HG03135 (cell line): ENCODE measurements around the gene OR1D5.
"Not testable (repeated sequence)": the region's sequence is repeated elsewhere in the genome, so short reads cannot be mapped to it uniquely, and the experiment has no call there.

Source experiments
- ATAC-seq: cut with Tn5 transposase; IDR thresholded peaks from one replicate; pipeline ENCODE4 v1.9.1; 2021; ENCODE audit warnings: mild to moderate bottlenecking, moderate library complexity; ENCODE audit not compliant: unreplicated experiment

The OR1D5 gene

GRCh38 chr17:3032258-3033247, 30.9 kb downstream of the OR1D5 start:
- ATAC-seq, result no peak

DNA sequence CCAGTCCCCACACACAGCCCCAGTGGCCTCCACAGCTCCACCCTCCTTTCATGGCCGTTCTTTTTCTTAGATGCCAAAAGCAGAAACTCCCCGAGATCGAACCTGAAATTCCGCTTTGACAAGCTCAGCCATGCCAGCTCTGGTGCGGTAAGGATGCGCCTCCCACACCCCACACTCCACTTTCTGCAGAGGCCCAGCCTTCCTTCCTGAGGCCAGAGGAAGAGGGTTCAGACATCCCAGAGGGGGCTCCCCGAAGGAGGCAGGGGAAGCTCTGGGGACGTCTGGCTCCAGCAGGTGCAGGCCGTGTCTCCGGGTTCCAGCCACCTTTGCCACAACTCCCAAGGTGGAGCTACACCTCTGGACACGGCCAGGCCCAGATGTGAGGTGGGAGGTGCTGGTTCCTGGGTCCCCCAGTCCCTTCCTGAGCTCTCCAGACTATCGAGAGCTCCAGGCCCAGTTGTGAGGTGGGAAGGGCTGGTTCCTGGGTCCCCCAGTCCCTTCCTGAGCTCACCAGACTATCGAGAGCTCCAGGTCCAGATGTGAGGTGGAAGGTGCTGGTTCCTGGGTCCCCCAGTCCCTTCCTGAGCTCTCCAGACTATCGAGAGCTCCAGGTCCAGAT, 32.4 kb downstream of the OR1D5 start:
- not testable (repeated sequence) for ATAC-seq

DNA sequence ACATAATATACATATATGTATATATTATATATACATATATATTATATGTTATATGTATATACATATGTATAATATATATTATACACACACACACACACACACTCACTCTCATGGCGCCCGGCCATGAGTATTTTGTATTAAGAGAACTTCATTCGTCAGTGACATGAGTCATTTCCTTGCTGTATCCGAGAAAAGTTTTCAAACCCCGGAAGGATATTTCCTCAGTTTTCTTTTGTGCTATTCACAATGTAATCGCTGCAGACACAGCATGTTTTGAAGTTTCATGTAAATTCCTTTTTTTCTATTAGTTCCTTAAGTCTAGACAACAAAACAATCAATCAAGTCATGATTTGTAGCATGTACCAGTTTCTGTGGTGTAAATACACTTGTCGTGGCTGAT, 33.3 kb downstream of the OR1D5 start:
- ATAC-seq, result no peak

DNA sequence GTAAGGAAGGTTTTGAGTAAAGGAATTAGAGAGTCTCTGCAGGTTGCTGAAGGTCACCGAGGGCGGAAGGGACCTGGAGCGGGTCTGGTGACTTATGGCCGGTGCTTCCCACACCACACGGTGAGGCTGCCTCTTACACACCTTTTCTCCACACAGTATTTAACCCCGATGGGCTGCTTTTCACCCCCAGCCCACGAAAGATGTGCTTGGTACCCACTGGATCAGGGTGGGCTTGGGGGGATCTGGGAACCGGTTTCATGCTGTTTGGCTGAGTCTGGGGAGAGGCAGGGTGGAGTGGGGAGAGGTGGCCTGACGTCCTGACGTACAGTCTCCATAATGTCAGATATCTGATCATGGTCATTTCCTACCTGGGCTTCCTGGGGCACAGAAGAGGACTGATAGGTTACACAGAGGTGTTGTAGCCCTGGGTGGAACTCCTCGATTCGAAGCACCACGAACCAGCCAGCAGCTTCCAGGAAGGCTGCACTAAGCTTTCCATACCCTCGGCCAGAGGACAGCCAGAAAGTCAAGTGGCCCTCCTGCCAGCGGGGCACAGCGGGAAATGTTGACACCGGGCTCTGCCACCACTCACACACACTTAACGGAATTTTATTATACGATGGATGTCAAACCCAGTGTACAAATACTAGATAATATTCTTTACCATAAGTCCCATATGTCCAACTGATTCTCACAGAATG, 34.0 kb downstream of the OR1D5 start:
- ATAC-seq, result no peak

- no peak for ATAC-seq
Measured at GRCh38 chr17:3027786-3028532, 35.4 kb downstream of the OR1D5 start.

- ATAC-seq, result no peak
Measured at GRCh38 chr17:3026856-3027751, 36.3 kb downstream of the OR1D5 start.

DNA sequence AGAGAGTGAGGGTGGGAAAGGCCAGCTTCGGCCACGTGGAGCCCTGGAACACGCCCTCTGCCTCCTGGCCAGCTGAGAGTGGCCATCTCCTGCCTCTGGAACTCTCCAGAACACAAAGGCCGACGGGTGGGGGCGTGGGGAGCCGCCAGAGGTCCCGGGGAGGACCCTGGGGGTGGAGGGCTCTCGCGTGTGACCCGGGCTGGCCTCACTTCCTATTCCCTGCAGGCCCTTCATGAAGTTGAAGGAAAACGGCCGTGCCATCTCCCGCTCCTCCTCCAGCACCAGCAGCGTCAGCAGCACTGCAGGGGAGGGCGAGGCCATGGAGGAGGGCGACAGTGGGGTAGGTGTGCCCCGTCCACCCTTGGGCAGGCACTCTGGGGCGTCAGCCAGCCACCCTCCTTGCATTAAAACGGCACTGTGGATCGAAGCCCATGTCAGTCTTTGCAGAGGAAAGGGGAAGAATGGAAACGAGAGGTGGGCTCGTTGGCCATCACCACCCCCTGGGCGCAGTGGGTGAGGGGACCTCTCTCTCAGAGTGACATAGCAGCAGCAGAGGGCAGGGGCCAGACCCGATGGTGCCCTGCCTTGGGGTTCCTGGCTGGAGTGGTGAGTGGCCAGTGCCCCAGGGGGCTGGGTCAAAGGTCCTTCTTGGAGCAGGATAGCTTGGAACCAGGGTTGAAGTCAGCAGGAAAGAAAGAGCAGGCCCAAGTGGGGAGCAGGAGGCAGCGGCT, 37.1 kb downstream of the OR1D5 start:
- ATAC-seq, result no peak

DNA sequence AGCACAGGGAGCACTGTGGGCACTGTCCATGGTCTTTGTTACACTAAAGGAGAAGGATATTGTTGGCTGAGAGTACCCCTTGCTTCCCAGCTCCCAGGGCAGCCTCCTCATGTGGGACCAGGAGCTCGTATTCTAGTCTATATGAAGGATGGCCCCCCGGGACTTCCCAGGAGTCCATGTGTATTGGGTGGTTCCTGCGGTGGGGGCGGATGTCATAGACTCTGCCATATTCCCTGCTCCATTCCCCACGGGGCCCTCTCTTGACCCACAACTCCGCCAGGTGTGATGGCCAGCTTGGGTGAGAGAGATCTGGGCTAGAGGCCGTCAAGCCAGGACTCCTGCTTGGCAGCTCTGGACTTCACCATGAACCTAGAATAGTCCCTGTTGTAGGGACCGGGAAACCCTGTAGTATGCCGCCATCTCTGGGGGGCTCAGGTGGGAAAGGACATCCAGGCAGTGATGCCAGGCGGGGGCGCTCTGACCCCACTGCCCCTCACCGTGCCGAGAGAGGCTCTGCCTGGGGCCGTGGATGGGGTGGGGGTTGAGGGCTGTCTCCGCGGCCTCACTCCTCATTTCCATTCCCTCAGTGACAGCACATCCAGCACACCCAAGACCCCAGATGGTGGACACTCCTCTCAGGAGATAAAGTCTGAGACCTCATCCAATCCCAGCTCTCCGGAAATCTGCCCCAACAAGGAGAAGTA, 37.8 kb downstream of the OR1D5 start:
- no peak for ATAC-seq

- no peak for ATAC-seq
Measured at GRCh38 chr17:3024346-3024745, 39.1 kb downstream of the OR1D5 start.

DNA sequence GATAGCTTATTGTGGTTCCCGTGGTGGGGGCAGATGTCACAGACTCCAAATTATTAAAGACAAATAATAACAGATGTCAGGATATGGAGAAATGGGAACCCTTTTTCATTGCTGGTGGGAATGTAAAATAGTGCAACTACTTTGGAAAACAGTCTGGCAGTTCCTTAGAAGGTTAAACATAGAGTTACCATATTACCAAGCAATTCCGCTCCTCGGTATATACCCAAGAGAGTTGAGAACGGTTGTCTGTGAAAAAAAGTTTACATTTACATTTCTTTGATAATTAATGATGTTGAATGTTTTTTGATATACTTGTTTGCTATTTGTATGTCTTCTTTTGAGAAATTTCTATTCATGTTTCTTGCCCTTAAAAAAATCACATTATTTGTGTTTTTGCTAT, 41.2 kb downstream of the OR1D5 start:
- ATAC-seq, result no peak

- ATAC-seq, result no peak
Measured at GRCh38 chr17:3020381-3020780, 43.0 kb downstream of the OR1D5 start.

DNA sequence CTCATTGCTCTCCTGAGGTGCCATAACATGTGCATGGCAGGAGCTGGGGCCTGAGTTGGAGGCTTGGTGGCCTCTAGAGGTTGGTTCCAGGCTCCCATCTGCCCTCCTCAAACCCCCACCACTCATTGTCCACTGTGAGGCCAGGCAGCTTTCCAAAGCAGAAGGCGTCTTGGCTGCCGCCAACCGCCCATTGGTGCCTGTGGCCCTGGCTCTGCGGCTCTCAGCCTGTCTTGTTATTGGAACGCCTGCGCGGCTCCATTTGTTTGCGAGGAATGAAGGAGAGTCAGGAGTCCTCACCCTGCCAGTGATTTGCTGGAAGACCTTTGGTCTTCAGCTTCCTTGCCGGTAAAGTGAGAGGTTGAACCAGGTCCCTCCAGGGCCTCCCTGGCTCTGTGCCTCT, 43.6 kb downstream of the OR1D5 start:
- ATAC-seq, result no peak

- no peak for ATAC-seq
Measured at GRCh38 chr17:3017936-3018335, 45.5 kb downstream of the OR1D5 start.

DNA sequence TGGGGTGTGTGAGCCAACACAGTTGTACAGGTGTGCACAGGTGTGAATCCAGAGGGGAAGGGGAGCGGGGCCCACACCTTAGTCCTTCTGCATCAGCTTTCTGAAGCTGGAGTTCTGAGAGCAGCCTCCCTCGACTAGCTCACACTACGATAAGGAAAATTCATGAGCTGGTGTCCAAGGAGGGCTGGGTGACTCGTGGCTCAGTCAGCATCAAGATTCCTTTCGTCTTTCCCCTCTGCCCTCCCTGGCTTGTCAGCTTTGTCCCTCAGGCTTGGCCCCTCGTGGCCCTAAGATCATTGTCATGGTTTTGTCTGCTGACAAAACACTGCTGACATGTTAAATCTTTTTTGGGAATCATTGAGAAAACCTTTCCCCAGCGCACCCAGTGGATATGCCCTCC, 47.5 kb downstream of the OR1D5 start:
- no peak for ATAC-seq

DNA sequence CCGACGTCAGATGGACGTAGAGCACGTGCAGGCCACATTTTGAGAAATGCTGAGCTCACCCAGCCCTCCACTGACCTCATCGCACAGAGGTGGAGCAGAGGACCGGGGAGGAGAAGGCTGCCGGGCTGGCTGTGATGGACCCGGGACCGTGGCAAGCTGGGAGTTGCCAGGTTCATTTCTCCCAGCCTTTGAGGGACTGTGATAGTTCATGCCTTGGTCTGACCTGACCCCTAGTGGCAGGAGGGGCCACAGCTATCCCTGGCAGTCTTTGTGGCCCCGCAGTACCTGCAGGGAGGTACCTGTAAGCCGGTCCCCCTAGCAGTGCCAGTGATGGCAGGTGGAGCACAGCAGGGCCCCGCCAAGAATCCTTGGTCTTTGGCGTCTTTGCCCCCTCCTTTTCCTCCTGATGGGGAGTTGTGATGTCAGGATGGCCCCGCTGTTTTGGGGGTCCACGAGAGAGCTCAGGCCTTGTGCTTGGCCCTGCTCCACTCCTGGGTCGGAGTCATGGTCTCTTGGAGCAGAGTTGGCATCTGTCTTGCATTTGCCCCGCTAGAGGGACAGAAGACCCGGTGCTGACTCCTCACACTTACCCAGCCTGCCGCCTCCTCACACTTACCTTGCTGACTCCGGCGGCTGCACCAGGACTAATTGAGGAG, 50.4 kb downstream of the OR1D5 start:
- no peak for ATAC-seq
